Muscle of back (tissue), 11 donors: ENCODE results near the gene UBA7. TPM values are rescaled to one million over a fixed set of nuclear protein-coding genes. Genes with fewer than 3 reads are reported as not detected.

Experiments used
- DNase-seq, 3 donors: peaks; one replicate each; pipeline versions ENCODE4 v3.0.0 to v3.0.0-alpha.2; 2013
- polyA plus RNA-seq, 10 donors: library from polyadenylated mRNA; unstranded; fragments of 120-200 nt; gene quantifications; one replicate each; pipeline ENCODE4 v1.2.1, GENCODE V29; 2013; ENCODE audit not compliant: insufficient read length in 10 of 10

The UBA7 gene
- polyA plus RNA-seq, 10 donors = 14.2 to 29.2 (median 22.1) TPM

GRCh38 chr3:49807431-49808114, 6.2 kb downstream of the UBA7 start:
- peak in 1 of 3 donors; percentile 49 for DNase-seq

GRCh38 chr3:49806850-49807249, 6.9 kb downstream of the UBA7 start:
- DNase-seq = peak in 1 of 3 donors; percentile 15

GRCh38 chr3:49805897-49806701, 7.7 kb downstream of the UBA7 start:
- peak; percentile 76 to 95 (median 85) for DNase-seq

- peak; percentile 90 to 97 (median 95) for DNase-seq
These were observed 8.4 kb downstream of the UBA7 start for GRCh38 chr3:49805367-49805782.

- DNase-seq = peak in 2 of 3 donors; percentile 22 to 64
These were observed 9.4 kb downstream of the UBA7 start for GRCh38 chr3:49804141-49805041.

GRCh38 chr3:49803465-49804140, 10.2 kb downstream of the UBA7 start:
- peak in 2 of 3 donors; percentile 40 to 72 for DNase-seq

GRCh38 chr3:49802719-49803464, 10.9 kb downstream of the UBA7 start, which contains the start of gene INKA1:
TSS of gene INKA1 (plus strand) at chr3:49803261. CDS start at chr3:49803393, 132 bp downstream.
- peak; percentile 82 to 96 (median 92) for DNase-seq

GRCh38 chr3:49801160-49801559, 12.6 kb downstream of the UBA7 start:
- DNase-seq = no peak

GRCh38 chr3:49799761-49800160, 14.0 kb downstream of the UBA7 start, which contains the start of gene CDHR4:
TSS of gene CDHR4 (minus strand) at chr3:49799873. CDS start at chr3:49799812, 61 bp downstream.
- DNase-seq = no peak

- no peak for DNase-seq
These were observed 14.6 kb downstream of the UBA7 start for GRCh38 chr3:49799105-49799504.

- no peak for DNase-seq
These were observed 18.5 kb downstream of the UBA7 start for GRCh38 chr3:49794926-49795905.

GRCh38 chr3:49794431-49794830, 19.3 kb downstream of the UBA7 start:
- no peak for DNase-seq

- DNase-seq = no peak
These were observed 20.2 kb downstream of the UBA7 start for GRCh38 chr3:49793486-49794085.

GRCh38 chr3:49792371-49793150, 21.2 kb downstream of the UBA7 start:
- no peak for DNase-seq

GRCh38 chr3:49791571-49791970, 22.2 kb downstream of the UBA7 start:
- no peak for DNase-seq

GRCh38 chr3:49790626-49791411, 22.9 kb downstream of the UBA7 start:
- DNase-seq = no peak

- DNase-seq = no peak
These were observed 25.7 kb downstream of the UBA7 start for GRCh38 chr3:49788056-49788455.
